ENCODE results near the gene TEKT1. TPM values are rescaled to one million over a fixed set of nuclear protein-coding genes. Genes with fewer than 3 reads are reported as not detected.
"Not testable (repeated sequence)": the region's sequence is repeated elsewhere in the genome, so short reads cannot be mapped to it uniquely, and the experiment has no call there.

TEKT1 gene
- polyA plus RNA-seq (2013, experiment 1 of 2; ENCODE audit: insufficient read length): not detected
- polyA plus RNA-seq (2013, experiment 2 of 2; ENCODE audit: insufficient read length): not detected

- peak; percentile 29 for DNase-seq
Observed at GRCh38 chr17:6831661-6832263, at the start of gene TEKT1. Gene TEKT1 (minus strand): TSS chr17:6831729. CDS start chr17:6830376, 1,353 bp downstream.

- not testable (repeated sequence) for DNase-seq
Observed at GRCh38 chr17:6879221-6879975, 47.9 kb upstream of the TEKT1 start.

GRCh38 chr17:6875276-6875675 lies 43.7 kb upstream of the TEKT1 start:
- not testable (repeated sequence) for DNase-seq

- no peak for DNase-seq
Observed at GRCh38 chr17:6872936-6873335, 41.4 kb upstream of the TEKT1 start.

- no peak for DNase-seq
Observed at GRCh38 chr17:6870841-6871240, 39.3 kb upstream of the TEKT1 start.

- no peak for DNase-seq
Observed at GRCh38 chr17:6868582-6868981, 37.1 kb upstream of the TEKT1 start.

- no peak for DNase-seq
Observed at GRCh38 chr17:6867849-6868248, 36.3 kb upstream of the TEKT1 start.

GRCh38 chr17:6862825-6863224 lies 31.3 kb upstream of the TEKT1 start:
- no peak for DNase-seq

- no peak for DNase-seq
Observed at GRCh38 chr17:6862122-6862521, 30.6 kb upstream of the TEKT1 start.

GRCh38 chr17:6857904-6858303 lies 26.4 kb upstream of the TEKT1 start:
- DNase-seq: no peak

- no peak for DNase-seq
Observed at GRCh38 chr17:6857336-6857735, 25.8 kb upstream of the TEKT1 start.

GRCh38 chr17:6856051-6856450 lies 24.5 kb upstream of the TEKT1 start:
- DNase-seq: no peak

- DNase-seq: no peak
Observed at GRCh38 chr17:6853764-6854442, 22.4 kb upstream of the TEKT1 start.

- DNase-seq: not testable (repeated sequence)
Observed at GRCh38 chr17:6848545-6849179, 17.1 kb upstream of the TEKT1 start.

- not testable (repeated sequence) for DNase-seq
Observed at GRCh38 chr17:6846138-6846537, 14.6 kb upstream of the TEKT1 start.

- peak; percentile 51 for DNase-seq
Observed at GRCh38 chr17:6844406-6844805, 12.9 kb upstream of the TEKT1 start.

- peak; percentile 47 for DNase-seq
Observed at GRCh38 chr17:6843241-6843880, 11.8 kb upstream of the TEKT1 start.

GRCh38 chr17:6841769-6842168 lies 10.2 kb upstream of the TEKT1 start:
- DNase-seq: not testable (repeated sequence)

- no peak for DNase-seq
Observed at GRCh38 chr17:6830383-6830986, 1.0 kb downstream of the TEKT1 start.

- DNase-seq: no peak
Observed at GRCh38 chr17:6823011-6823442, 8.5 kb downstream of the TEKT1 start.

- no peak for DNase-seq
Observed at GRCh38 chr17:6818938-6819337, 12.6 kb downstream of the TEKT1 start.

GRCh38 chr17:6816368-6816767 lies 15.2 kb downstream of the TEKT1 start:
- not testable (repeated sequence) for DNase-seq

All from fibroblast of skin of back (primary cell).